Measurements from ENCODE around the gene CDX1.

Gene CDX1

DNA sequence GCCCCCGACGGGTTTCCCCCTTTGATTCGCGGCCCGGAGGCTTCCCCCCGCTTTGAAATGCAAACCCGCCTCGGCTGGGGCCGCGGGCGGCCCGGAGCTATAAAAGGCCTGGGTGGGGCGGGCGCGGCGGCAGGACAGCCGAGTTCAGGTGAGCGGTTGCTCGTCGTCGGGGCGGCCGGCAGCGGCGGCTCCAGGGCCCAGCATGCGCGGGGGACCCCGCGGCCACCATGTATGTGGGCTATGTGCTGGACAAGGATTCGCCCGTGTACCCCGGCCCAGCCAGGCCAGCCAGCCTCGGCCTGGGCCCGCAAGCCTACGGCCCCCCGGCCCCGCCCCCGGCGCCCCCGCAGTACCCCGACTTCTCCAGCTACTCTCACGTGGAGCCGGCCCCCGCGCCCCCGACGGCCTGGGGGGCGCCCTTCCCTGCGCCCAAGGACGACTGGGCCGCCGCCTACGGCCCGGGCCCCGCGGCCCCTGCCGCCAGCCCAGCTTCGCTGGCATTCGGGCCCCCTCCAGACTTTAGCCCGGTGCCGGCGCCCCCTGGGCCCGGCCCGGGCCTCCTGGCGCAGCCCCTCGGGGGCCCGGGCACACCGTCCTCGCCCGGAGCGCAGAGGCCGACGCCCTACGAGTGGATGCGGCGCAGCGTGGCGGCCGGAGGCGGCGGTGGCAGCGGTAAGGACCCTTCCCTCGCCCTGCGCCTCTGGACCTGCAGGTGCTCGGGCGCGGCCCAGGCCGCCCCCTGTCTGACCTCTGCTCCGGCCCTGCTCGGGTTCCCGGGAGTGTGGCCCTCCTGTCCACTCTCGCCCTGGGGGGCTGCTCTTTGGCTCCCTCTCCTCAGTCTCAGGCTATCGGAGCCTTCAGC is at the start of gene CDX1:
Gene CDX1 (plus strand): TSS at position 129 of the 862 bp plus-strand sequence. CDS start 99 bp downstream, at position 228.
- DNase-seq = no peak

DNA sequence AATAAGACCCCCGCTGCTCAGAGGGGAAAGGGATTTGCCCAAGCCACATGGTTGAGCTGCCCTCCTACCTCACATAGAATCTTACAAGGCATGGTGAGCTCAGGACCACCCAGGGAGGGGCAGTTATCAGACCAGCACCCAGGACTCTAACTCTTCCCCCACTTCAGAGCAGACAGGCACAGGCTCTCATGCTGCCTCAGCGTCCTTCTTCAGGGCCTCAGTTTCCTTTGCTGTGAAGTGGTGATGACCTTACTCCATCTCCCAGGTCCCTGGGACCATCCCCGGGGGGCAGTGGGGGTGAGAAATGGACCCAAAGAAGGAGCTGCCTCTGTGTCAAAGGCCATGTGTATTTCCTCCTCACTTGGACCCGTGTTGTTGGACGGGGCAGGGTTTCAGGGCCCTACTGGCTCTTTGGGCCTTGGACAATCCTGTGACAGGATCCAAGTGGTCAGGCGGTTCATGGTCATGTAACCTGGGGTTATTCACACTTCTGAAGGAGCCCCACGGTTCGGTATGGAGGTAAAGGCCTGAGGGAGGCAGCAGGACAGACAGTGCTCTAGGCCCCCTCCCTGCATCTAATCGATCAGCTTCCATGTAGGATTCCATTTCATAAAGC is 48.5 kb upstream of the CDX1 start:
- DNase-seq = no peak

GRCh38 chr5:150118561-150119229 is 47.9 kb upstream of the CDX1 start:
- no peak for DNase-seq

GRCh38 chr5:150119421-150120061 is 47.0 kb upstream of the CDX1 start:
- DNase-seq = peak; percentile 18

GRCh38 chr5:150120062-150120441 is 46.5 kb upstream of the CDX1 start:
- no peak for DNase-seq

DNA sequence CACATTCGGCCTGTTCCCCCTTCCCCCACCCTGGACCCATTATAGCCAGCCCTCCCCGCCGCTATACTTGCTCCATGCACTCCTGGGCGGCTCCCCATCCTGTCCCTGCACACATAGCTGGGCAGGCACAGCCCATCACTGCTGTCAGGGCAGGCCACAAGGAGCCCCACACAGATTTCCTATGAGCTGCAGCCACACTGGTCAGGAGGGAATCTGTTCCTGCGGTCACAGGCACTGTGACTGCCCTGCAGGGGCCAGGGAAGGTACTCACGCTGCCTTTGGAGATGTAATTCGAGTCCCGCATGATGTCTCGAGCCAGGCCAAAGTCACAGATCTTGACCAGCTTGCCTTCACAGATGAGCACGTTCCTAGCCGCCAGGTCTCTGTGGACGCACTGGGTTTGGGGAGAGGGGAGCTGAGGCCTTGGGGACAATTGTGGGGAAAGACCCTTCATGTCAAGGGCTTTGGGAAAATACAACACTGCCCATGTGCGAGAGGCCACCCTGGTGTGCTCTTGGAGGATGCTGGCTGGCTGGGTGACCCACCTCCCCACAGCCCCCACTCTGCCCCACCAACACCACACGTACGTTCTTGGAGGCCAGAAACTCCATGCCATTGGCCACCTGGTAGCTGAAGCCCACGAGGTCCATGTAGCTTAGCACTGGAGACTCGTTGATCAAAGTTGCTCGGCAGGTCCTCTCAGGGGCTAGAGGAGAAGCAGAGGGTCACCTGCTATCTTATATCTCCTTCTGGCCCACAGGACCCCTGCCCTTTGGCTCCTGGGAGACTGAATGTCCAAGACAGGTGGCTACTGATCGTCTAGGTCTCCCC is 45.7 kb upstream of the CDX1 start:
- no peak for DNase-seq

- DNase-seq = no peak
Observed at GRCh38 chr5:150121448-150122157, 45.0 kb upstream of the CDX1 start.

GRCh38 chr5:150122158-150122510 is 44.4 kb upstream of the CDX1 start:
- DNase-seq = peak; percentile 59

- no peak for DNase-seq
Observed at GRCh38 chr5:150122536-150123481, 43.8 kb upstream of the CDX1 start.

- DNase-seq = no peak
Observed at GRCh38 chr5:150123542-150123941, 43.0 kb upstream of the CDX1 start.

- no peak for DNase-seq
Observed at GRCh38 chr5:150124111-150124557, 42.4 kb upstream of the CDX1 start.

- DNase-seq = no peak
Observed at GRCh38 chr5:150124596-150124995, 42.0 kb upstream of the CDX1 start.

- DNase-seq = no peak
Observed at GRCh38 chr5:150125334-150125733, 41.2 kb upstream of the CDX1 start.

- DNase-seq = no peak
Observed at GRCh38 chr5:150126199-150126920, 40.2 kb upstream of the CDX1 start.

- DNase-seq = no peak
Observed at GRCh38 chr5:150126921-150127265, 39.7 kb upstream of the CDX1 start.

GRCh38 chr5:150129454-150129812 is 37.1 kb upstream of the CDX1 start:
- DNase-seq = no peak

DNA sequence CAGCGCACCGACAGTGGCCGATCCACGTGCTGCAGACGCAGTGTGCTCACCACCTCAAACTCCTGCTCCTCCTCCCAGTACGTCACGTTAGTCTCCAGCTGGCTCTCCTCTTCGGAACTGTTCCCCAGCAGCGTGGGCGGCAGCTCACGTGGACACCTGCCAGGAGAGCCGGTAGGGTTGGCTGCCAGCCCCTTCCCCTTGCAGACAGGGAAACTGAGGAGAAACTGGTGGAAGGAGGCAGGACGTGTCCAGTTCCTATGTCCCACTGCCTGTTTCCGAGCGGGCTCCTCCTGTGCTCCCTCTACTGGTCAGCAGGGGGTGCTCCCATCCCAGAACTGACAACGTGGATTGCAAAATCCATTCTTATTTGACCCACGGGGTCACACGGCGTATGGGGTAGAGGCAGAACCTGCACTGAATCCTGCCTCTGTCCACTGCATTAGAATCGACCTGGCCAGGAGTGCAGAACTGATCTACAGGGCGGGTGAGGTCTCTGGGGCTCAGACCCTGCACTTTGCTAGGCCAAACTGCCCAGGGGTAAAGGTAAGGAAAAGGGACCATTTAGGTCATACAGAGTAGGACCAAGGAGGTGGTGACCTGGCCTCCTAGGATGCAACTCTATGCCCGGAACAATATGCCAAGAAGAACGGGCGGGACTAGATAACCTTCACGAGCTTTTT is 36.6 kb upstream of the CDX1 start:
- peak; percentile 66 for DNase-seq

- no peak for DNase-seq
Observed at GRCh38 chr5:150130493-150130922, 36.1 kb upstream of the CDX1 start.

- DNase-seq = no peak
Observed at GRCh38 chr5:150131461-150131860, 35.1 kb upstream of the CDX1 start.

Data from activated CD4-positive, alpha-beta T cell treated with anti-CD3 and anti-CD28 coated beads, Interleukin-10, Interleukin-2, amounts not matched to agents 100 ng/mL and 50 ng/mL, durations not matched to agents 16 hours and 8 hours (primary cell).